HFFc6 (cell line): Measurements from ENCODE around the gene EQTN. TPM values are rescaled to one million over a fixed set of nuclear protein-coding genes. Genes with fewer than 3 reads are reported as not detected.

Source experiments
- DNase-seq: peaks from one replicate; pipeline ENCODE4 v3.0.0-alpha.2; 2018
- H3K27ac Mint-ChIP-seq: 2 replicates; pipeline ENCODE4 v1.8.0; 2020; ENCODE audit warnings: mild to moderate bottlenecking, mixed read lengths
- H3K27me3 Mint-ChIP-seq: 2 replicates; pipeline ENCODE4 v1.8.0; 2021; ENCODE audit warnings: mild to moderate bottlenecking, moderate library complexity, mixed read lengths; ENCODE audit not compliant: insufficient read depth
- H3K36me3 Mint-ChIP-seq: 2 replicates; pipeline ENCODE4 v1.8.0; 2021; ENCODE audit warnings: low read depth, mixed read lengths
- H3K4me1 Mint-ChIP-seq: 2 replicates; pipeline ENCODE4 v1.8.0; 2020; ENCODE audit warnings: low read depth, mixed read lengths
- H3K4me3 Mint-ChIP-seq: 2 replicates; pipeline ENCODE4 v1.8.0; 2020; ENCODE audit warnings: mild to moderate bottlenecking, moderate library complexity, mixed read lengths
- H3K9me3 Mint-ChIP-seq: 2 replicates; pipeline ENCODE4 v1.8.0; 2020; ENCODE audit warnings: mild to moderate bottlenecking, mixed read lengths
- CTCF ChIP-seq: fragments of 200-600 bp; sonication (generic); IDR thresholded peaks from 2 replicates; pipeline ENCODE4 v1.5.0; 2021; ENCODE audit warnings: antibody characterized with exemption, mild to moderate bottlenecking
- total RNA-seq, 6 experiments: library from RNA; stranded (reverse); fragmentation: NEBNext Ultra II Directional; extraction: Animal tissue kit (Norgen Biotek cat#: 25700); gene quantifications; 2 replicates in 1 of 6; 3 replicates in 5 of 6; pipeline ENCODE4 v1.2.3, GENCODE V29; 2021

Gene EQTN
- total RNA-seq, 6 experiments from 2014 or later = not detected

DNA sequence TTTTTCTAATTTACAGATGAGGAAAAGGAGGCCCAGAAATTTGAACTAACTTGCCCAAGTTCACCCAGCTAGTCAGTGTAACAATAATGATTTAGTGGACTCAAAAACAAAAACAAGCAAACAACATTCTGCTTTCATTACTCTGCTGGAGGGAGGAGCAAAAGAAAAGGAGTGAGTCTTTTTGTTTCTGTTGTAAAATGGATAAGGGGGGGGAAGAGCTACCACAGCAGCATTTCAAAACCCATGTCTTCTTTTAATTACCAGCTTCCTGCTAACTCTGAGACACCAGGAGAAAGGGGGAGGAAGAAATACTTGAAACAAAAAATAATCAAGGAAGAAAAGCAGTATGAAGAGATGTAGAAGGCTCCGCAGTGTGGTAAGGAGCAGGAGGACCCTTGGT, 39.2 kb upstream of the EQTN start:
- no peak for DNase-seq
- no peak overlapping the region for H3K27ac Mint-ChIP-seq
- no peaks in the 10 kb centered on the region for H3K36me3 Mint-ChIP-seq
- H3K27me3 Mint-ChIP-seq = peaks cover 27% of the 10 kb centered on the region
- no peak overlapping the region for H3K4me3 Mint-ChIP-seq
- TF ChIP-seq CTCF = no peak
- H3K4me1 Mint-ChIP-seq = no peaks in the 10 kb centered on the region
- no peaks in the 10 kb centered on the region for H3K9me3 Mint-ChIP-seq

DNA sequence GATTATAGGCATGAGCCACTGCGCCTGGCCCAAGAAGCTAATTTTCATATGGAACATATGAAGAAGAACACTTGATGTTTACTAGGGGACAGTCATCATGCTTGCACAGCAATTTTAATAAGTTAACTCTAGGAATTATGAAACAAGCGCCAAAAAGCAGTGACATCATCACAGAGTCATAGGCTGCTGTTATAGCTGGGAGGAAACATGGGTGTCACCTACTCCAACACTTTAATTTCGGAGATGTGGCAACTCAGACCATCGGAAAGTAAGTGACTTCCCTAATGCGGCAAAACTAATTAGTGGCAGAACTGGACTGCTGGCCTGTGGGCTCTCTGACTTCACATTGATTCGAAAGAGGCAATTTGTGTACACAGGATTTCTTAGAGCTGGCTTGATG, 38.1 kb upstream of the EQTN start:
- Mint-ChIP-seq H3K27ac (no peak overlapping the region), H3K9me3 (no peaks in the 10 kb centered on the region), H3K4me1 (no peaks in the 10 kb centered on the region), H3K36me3 (no peaks in the 10 kb centered on the region), H3K4me3 (no peak overlapping the region), H3K27me3 (peaks cover 26% of the 10 kb centered on the region)
- TF ChIP-seq CTCF = no peak
- no peak for DNase-seq

DNA sequence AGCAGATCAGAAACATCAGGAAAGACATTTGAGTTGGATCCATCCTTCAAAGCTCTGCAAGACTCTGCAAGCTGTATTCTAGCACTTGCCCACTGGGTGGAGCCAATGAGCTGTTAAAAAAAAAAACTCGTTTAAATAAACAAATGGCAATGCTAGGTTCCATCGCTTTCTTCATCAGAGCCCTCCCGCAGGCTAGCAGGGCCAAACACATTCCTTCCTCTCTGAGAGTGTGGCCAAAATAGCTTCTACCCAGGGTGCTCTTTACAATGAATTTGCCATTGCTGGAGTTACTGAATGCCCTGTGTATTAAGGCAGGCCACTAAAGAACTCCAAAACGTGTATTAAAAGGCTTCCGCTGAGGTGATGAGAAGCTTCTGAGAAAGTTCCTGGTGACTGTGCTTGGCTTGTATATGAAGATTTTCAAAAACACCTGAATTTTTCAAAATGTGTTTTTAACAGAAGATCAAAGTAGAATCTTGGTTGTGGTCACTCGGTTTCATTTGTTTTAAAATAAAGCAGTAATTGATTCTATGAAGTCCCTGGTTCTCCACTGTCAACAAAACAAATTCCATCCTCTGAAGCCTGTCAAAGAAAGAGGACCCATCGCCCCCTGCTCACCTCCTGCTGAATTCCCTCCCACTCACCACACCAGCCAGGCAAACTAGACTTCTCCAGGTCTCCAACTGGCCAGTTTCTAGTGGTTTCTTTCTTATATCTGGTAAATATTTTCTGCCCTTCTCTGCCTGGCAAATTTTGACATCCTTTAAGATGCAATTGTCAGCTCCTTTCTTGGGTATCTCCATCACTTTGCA, 36.5 kb upstream of the EQTN start:
- H3K4me1 Mint-ChIP-seq = no peaks in the 10 kb centered on the region
- TF ChIP-seq CTCF = peak; percentile 93
- H3K36me3 Mint-ChIP-seq = no peaks in the 10 kb centered on the region
- no peak overlapping the region for H3K4me3 Mint-ChIP-seq
- H3K27me3 Mint-ChIP-seq = peaks cover 23% of the 10 kb centered on the region
- H3K27ac Mint-ChIP-seq = no peak overlapping the region
- DNase-seq = peak; percentile 48
- no peaks in the 10 kb centered on the region for H3K9me3 Mint-ChIP-seq

DNA sequence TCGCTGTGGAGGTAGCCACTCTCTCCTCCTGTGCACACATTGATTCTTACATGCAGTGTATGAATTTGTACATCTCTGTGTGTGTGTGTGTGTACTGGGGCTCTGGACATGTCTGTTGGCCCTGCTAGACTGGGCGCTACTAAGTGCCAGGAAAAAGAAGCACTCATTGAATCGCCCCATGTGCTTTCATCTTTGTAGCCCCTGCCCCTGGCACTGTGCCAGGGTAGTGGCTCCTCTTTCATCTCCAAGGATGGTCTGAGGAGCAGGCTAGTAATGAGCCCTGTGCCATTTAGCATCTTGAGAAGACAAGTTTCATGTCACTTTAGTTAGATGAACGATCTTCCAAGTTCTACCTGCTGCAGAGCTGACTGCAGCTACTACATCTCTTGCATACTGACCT, 34.4 kb upstream of the EQTN start:
- no peaks in the 10 kb centered on the region for H3K36me3 Mint-ChIP-seq
- DNase-seq = no peak
- no peak overlapping the region for H3K27ac Mint-ChIP-seq
- H3K4me1 Mint-ChIP-seq = no peaks in the 10 kb centered on the region
- no peak overlapping the region for H3K4me3 Mint-ChIP-seq
- peaks cover 13% of the 10 kb centered on the region for H3K27me3 Mint-ChIP-seq
- H3K9me3 Mint-ChIP-seq = no peaks in the 10 kb centered on the region
- no peak for TF ChIP-seq CTCF

DNA sequence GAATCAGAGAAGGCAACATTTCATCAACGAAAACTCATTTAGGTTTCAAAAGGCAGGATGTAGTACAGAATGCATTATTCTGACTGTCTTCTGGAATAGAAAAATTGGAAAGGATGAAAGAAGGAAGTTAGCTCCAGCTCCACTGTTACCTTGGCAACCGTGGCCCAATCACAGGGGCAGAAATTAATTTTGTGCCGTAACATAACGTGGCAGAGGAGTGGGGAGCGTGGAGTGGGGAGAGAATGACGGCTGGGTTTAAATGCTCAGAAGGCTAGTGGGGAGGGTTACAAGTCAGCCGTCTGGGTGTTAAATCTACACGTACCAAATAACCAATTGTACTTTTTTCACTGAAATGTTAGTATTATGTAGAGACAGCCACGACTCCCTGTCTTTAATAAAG, 32.3 kb upstream of the EQTN start:
- Mint-ChIP-seq H3K4me1 (no peaks in the 10 kb centered on the region), H3K27me3 (peaks cover 12% of the 10 kb centered on the region), H3K9me3 (no peaks in the 10 kb centered on the region), H3K4me3 (no peak overlapping the region), H3K27ac (no peak overlapping the region), H3K36me3 (no peaks in the 10 kb centered on the region)
- DNase-seq = no peak
- no peak for TF ChIP-seq CTCF
